SK-N-MC (cell line): ENCODE measurements around the gene SMYD2.

Experiments
- DNase-seq: peaks from one replicate; pipeline ENCODE4 v3.0.0-alpha.2; 2011; ENCODE audit warnings: low read depth, low spot score
- H3K27ac ChIP-seq: fragments of 200-600 bp; sonication (generic); 2 replicates; pipeline ENCODE4 v1.5.1; 2016; ENCODE audit warnings: mixed run types
- H3K36me3 ChIP-seq: fragments of 200-600 bp; sonication (generic); 2 replicates; pipeline ENCODE4 v1.6.1; 2017; ENCODE audit warnings: antibody characterized with exemption, low read length, mixed read lengths; ENCODE audit not compliant: insufficient read depth
- H3K4me3 ChIP-seq: fragments of 200-600 bp; sonication (generic); 2 replicates; pipeline ENCODE4 v1.5.1; 2016
- H3K9ac ChIP-seq: fragments of 200-600 bp; sonication (generic); 2 replicates; pipeline ENCODE4 v1.8.0; 2017; ENCODE audit warnings: mixed run types, mixed read lengths; ENCODE audit not compliant: insufficient read length
- H3K9me3 ChIP-seq: fragments of 200-600 bp; sonication (generic); 2 replicates; pipeline ENCODE4 v1.6.1; 2017; ENCODE audit warnings: low read depth, mild to moderate bottlenecking, antibody characterized with exemption, low read length, moderate library complexity, mixed read lengths
- EZH2 ChIP-seq: fragments of 200-600 bp; sonication (generic); IDR thresholded peaks from one replicate; pipeline ENCODE4 v1.6.1; 2017; ENCODE audit warnings: antibody characterized with exemption
- FOXP2 ChIP-seq: optimal IDR thresholded peaks from 2 replicates; pipeline ENCODE3; 2011; ENCODE audit warnings: mild to moderate bottlenecking, moderate library complexity; ENCODE audit not compliant: insufficient read depth; ENCODE audit errors: extremely low read length, control extremely low read depth
- POLR2AphosphoS5 ChIP-seq: IDR thresholded peaks from 2 replicates; pipeline ENCODE4 v1.6.1; 2012; ENCODE audit warnings: mild to moderate bottlenecking, low read depth, low read length, borderline replicate concordance

The SMYD2 gene

GRCh38 chr1:214277704-214278635 lies 3.0 kb upstream of the SMYD2 start:
- no peaks in the 10 kb centered on the region for H3K36me3 ChIP-seq
- no peak overlapping the region for H3K9ac ChIP-seq
- H3K4me3 ChIP-seq = no peak overlapping the region
- no peaks in the 10 kb centered on the region for H3K9me3 ChIP-seq
- H3K27ac ChIP-seq = no peak overlapping the region
- no peak for TF ChIP-seq EZH2
- no peak for TF ChIP-seq POLR2AphosphoS5
- no peak for TF ChIP-seq FOXP2
- DNase-seq = no peak

GRCh38 chr1:214280386-214281020 lies 456 bp upstream of the SMYD2 start:
- peak; percentile 34; the same call in 1 of the 2 replicates for TF ChIP-seq POLR2AphosphoS5
- no peak for TF ChIP-seq EZH2
- no peak for TF ChIP-seq FOXP2
- no peaks in the 10 kb centered on the region for H3K36me3 ChIP-seq
- H3K9me3 ChIP-seq = no peaks in the 10 kb centered on the region
- DNase-seq = no peak
- peak overlapping the region; percentile 85 for H3K9ac ChIP-seq
- peak overlapping the region; percentile 86 for H3K4me3 ChIP-seq
- H3K27ac ChIP-seq = no peak overlapping the region

- DNase-seq = no peak
- H3K9ac ChIP-seq = peak overlapping the region; percentile 79
- no peaks in the 10 kb centered on the region for H3K9me3 ChIP-seq
- no peaks in the 10 kb centered on the region for H3K36me3 ChIP-seq
- H3K27ac ChIP-seq = no peak overlapping the region
- peak overlapping the region; percentile 86 for H3K4me3 ChIP-seq
- no peak for TF ChIP-seq POLR2AphosphoS5
These were observed 1.0 kb downstream of the SMYD2 start for GRCh38 chr1:214281720-214282629.

- no peaks in the 10 kb centered on the region for H3K9me3 ChIP-seq
- no peak for DNase-seq
- TF ChIP-seq FOXP2 = no peak
- TF ChIP-seq POLR2AphosphoS5 = no peak
- no peak for TF ChIP-seq EZH2
- no peaks in the 10 kb centered on the region for H3K36me3 ChIP-seq
- no peak overlapping the region for H3K9ac ChIP-seq
- peak overlapping the region; percentile 86 for H3K4me3 ChIP-seq
- H3K27ac ChIP-seq = no peak overlapping the region
These were observed 1.8 kb downstream of the SMYD2 start for GRCh38 chr1:214282630-214283242.

GRCh38 chr1:214285610-214286440 lies 4.9 kb downstream of the SMYD2 start:
- DNase-seq = no peak
- no peak overlapping the region for H3K27ac ChIP-seq
- no peak overlapping the region for H3K4me3 ChIP-seq
- TF ChIP-seq FOXP2 (no peak), POLR2AphosphoS5 (no peak), EZH2 (no peak)
- no peaks in the 10 kb centered on the region for H3K9me3 ChIP-seq
- H3K36me3 ChIP-seq = 0 out of 2 replicates have a peak, but pooled peaks cover 5% of the 10 kb centered on the region
- H3K9ac ChIP-seq = no peak overlapping the region

GRCh38 chr1:214287884-214288283 lies 6.9 kb downstream of the SMYD2 start:
- Histone ChIP-seq H3K4me3 (no peak overlapping the region), H3K36me3 (0 out of 2 replicates have a peak, but pooled peaks cover 5% of the 10 kb centered on the region), H3K9ac (no peak overlapping the region), H3K9me3 (no peaks in the 10 kb centered on the region), H3K27ac (peak overlapping the region; percentile 32; the same call in 1 of the 2 replicates)
- no peak for DNase-seq
- no peak for TF ChIP-seq EZH2
- no peak for TF ChIP-seq FOXP2
- no peak for TF ChIP-seq POLR2AphosphoS5
